Measurements from ENCODE around the gene A2M. TPM values are rescaled to one million over a fixed set of nuclear protein-coding genes. Genes with fewer than 3 reads are reported as not detected.

Gene A2M
- total RNA-seq, 4 donors from 2014 or later, result 66.2 to 136 (median 96.5) TPM

DNA sequence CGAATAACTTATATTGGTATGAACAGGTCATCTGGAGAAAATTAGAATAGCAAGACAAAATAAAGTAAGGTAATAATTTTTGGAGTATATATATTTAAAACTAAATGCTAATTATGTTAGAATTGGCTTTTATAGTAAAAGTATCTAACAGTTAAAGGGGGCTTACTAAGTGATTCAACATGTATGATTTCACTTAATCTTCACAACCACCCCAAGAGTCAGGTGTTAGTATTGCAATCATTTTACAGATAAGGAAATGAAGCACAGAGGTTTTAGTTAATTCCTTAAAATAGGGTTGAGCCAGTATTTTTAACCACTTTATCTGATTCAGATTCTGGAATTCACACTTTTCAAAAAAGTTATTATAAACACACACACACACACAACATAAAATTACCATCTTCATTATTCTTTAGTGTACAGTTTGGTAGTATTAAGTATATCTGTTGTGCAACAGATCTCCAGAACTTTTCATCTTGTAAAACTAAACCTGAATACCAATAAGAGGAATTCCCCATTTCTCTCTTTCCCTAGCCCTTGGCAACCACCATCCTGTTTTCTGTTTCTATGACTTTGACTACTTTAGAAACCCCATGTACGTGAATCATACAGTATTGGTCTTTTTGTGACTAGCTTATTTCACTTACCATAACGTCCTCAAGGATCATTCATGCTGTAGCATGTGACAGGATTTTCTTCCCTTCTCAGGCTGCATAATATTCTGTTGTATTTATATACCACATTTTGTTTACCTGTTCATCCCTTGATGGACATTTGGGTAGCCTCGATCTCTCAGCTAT is 12.5 kb downstream of the A2M start:
- WGBS, 2 donors (ENCODE audit: low coverage in 1 of 2), result 77% methylated on average over 3 to 4 of the region's 4 CpGs
- Histone ChIP-seq H3K9me3 (no peaks in the 10 kb centered on the region), H3K36me3 (peaks cover 0 to 12% (median 2%) of the 10 kb centered on the region in 4 donors), H3K27ac (no peak overlapping the region), H3K27me3 (no peaks in the 10 kb centered on the region), H3K4me1 (no peaks in the 10 kb centered on the region), H3K4me3 (no peak overlapping the region)
- intact Hi-C loops (cut with DNase I; ENCODE audit: low total_unique reads), result no loop called here
- in situ Hi-C loops (cut with MboI; ENCODE audit: low pct_ligation_motif_present in 1 of 4, low pct_unique_long_range_greater_than_20kb in 1 of 4, low sequenced_read_pairs in 3 of 4), result no loop called here
- TF ChIP-seq, protein P1, sequence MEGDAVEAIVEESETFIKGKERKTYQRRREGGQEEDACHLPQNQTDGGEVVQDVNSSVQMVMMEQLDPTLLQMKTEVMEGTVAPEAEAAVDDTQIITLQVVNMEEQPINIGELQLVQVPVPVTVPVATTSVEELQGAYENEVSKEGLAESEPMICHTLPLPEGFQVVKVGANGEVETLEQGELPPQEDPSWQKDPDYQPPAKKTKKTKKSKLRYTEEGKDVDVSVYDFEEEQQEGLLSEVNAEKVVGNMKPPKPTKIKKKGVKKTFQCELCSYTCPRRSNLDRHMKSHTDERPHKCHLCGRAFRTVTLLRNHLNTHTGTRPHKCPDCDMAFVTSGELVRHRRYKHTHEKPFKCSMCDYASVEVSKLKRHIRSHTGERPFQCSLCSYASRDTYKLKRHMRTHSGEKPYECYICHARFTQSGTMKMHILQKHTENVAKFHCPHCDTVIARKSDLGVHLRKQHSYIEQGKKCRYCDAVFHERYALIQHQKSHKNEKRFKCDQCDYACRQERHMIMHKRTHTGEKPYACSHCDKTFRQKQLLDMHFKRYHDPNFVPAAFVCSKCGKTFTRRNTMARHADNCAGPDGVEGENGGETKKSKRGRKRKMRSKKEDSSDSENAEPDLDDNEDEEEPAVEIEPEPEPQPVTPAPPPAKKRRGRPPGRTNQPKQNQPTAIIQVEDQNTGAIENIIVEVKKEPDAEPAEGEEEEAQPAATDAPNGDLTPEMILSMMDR (IDR thresholded peaks at IDR 0.05), result no peak
- no peak for TF ChIP-seq EP300 (IDR thresholded peaks at IDR 0.05; ENCODE audit: low read depth)
- TF ChIP-seq POLR2AphosphoS5 (IDR thresholded peaks at IDR 0.05), result no peak
- no peak for TF ChIP-seq POLR2A (IDR thresholded peaks at IDR 0.05)
- no peak for DNase-seq

DNA sequence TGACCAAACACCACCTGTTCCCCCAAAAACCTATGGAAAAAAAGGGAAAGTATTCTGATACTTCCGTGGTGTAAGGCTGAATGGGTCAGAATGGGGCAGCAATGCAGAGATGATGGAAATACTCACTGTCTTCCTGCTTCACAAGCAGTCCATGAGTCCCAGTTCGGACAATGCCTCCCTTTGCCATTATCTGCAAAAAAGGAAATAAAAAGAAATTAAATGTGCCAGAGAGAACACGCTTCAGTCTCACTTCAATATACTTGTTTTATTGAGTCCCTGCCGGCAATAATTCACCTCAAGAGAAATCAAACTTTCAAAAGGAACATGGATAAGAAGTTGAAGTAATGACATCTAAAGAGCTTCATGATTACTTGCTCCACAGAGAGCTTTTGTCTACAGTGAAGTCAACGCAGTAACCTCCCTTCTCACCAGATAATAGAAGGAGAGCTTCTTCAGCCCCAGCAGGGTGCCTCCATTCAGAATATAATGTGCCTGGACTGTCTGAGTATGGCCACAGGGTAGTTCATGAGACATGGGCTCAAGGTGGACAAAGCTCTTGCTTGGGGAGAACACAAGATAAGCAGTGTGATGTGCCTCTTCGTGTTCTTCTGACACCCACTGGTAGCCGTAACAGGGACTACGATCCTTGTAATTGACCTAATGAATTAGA is 14.6 kb downstream of the A2M start:
- Histone ChIP-seq H3K36me3 (peaks cover 0 to 12% (median 2%) of the 10 kb centered on the region in 4 donors), H3K4me1 (no peaks in the 10 kb centered on the region), H3K4me3 (no peak overlapping the region), H3K27me3 (no peaks in the 10 kb centered on the region), H3K27ac (no peak overlapping the region), H3K9me3 (no peaks in the 10 kb centered on the region)
- intact Hi-C loops (cut with DNase I; ENCODE audit: low total_unique reads) (no loop called here), in situ Hi-C loops (cut with MboI; ENCODE audit: low pct_ligation_motif_present in 1 of 4, low pct_unique_long_range_greater_than_20kb in 1 of 4, low sequenced_read_pairs in 3 of 4) (no loop called here)
- TF ChIP-seq EP300 (IDR thresholded peaks at IDR 0.05; ENCODE audit: low read depth), result no peak
- no peak for TF ChIP-seq POLR2A (IDR thresholded peaks at IDR 0.05)
- TF ChIP-seq, protein P1 (IDR thresholded peaks at IDR 0.05), result no peak
- TF ChIP-seq POLR2AphosphoS5 (IDR thresholded peaks at IDR 0.05), result no peak
- 64 to 71% methylated on average over 5 to 8 of the region's 8 CpGs for WGBS, 2 donors (ENCODE audit: low coverage in 1 of 2)
- no peak for DNase-seq

DNA sequence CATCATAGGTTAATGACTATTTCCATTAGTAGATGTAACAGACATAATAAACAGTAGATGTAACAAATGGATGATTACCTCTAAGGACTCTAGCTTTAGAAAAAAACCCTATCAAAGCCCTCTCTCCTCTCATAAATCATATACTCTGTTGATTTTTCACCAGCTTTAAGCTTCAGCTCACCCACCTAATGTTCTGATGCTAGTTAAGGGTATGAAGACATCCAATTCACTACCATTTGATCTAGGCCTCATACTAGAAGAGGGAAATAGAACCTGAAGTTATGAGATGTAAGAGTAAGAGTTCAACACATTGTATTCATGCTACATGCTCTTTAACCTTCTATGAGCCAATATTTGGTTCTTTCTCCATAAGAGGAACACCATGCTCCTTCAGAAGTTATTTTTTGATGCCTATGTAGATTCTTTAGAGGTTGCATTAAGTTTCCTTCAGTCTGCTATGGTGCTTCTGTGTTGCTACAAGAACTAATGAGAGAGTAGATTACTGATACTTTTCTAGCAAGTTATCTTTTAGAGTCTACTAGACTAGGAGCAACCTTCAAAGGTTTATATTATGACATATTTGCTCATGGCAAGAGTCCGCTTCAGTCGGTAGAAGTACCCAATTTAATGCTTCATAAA is 16.0 kb downstream of the A2M start:
- intact Hi-C loops (cut with DNase I; ENCODE audit: low total_unique reads), result no loop called here
- H3K9me3 ChIP-seq, result no peaks in the 10 kb centered on the region
- TF ChIP-seq POLR2A (IDR thresholded peaks at IDR 0.05) (no peak), EP300 (IDR thresholded peaks at IDR 0.05; ENCODE audit: low read depth) (no peak), POLR2AphosphoS5 (IDR thresholded peaks at IDR 0.05) (no peak)
- TF ChIP-seq, protein P1 (IDR thresholded peaks at IDR 0.05), result no peak
- no peak overlapping the region for H3K27ac ChIP-seq
- no peaks in the 10 kb centered on the region for H3K27me3 ChIP-seq
- H3K36me3 ChIP-seq, result peaks cover 0 to 12% (median 4%) of the 10 kb centered on the region in 4 donors
- 89 to 96% methylated on average over 2 of the region's 2 CpGs for WGBS, 2 donors (ENCODE audit: low coverage in 1 of 2)
- in situ Hi-C loops (cut with MboI; ENCODE audit: low pct_ligation_motif_present in 1 of 4, low pct_unique_long_range_greater_than_20kb in 1 of 4, low sequenced_read_pairs in 3 of 4), result no loop called here
- DNase-seq, result no peak
- no peak overlapping the region for H3K4me3 ChIP-seq
- no peaks in the 10 kb centered on the region for H3K4me1 ChIP-seq

DNA sequence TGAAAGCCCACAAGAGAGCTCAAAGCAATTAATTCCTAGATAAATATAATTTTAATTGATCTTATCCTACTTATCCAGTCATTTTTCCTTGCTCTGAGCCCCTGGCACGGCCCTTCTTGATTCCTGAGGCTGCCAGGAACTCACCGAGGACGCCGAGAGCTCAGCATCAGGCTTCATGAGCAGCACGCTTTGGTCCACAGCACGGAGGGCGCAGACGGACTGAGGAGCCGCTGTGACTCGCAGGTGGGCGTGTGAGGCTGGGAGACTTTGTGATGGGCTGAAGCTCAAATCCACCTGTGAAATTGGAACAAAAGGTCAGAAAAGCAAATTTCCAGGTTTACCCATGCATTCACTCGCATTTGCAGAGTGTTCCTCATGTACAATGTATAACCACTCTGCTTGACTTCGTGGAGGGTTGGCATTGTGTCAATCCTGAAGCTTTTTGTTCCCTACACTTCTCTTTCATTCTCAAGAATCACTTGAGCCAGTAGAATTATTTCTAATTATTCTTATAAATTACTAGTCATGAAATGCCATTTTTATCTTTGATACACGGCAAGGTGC is 17.2 kb downstream of the A2M start:
- H3K4me1 ChIP-seq, result no peaks in the 10 kb centered on the region
- H3K36me3 ChIP-seq, result peaks cover 0 to 10% (median 3%) of the 10 kb centered on the region in 4 donors
- DNase-seq, result no peak
- H3K27ac ChIP-seq, result no peak overlapping the region
- no peak overlapping the region for H3K4me3 ChIP-seq
- no peak for TF ChIP-seq EP300 (IDR thresholded peaks at IDR 0.05; ENCODE audit: low read depth)
- no peak for TF ChIP-seq POLR2AphosphoS5 (IDR thresholded peaks at IDR 0.05)
- TF ChIP-seq, protein P1 (IDR thresholded peaks at IDR 0.05), result no peak
- TF ChIP-seq POLR2A (IDR thresholded peaks at IDR 0.05), result no peak
- intact Hi-C loops (cut with DNase I; ENCODE audit: low total_unique reads) (no loop called here), in situ Hi-C loops (cut with MboI; ENCODE audit: low pct_ligation_motif_present in 1 of 4, low pct_unique_long_range_greater_than_20kb in 1 of 4, low sequenced_read_pairs in 3 of 4) (no loop called here)
- H3K27me3 ChIP-seq, result no peaks in the 10 kb centered on the region
- 90 to 95% methylated on average over 3 to 14 of the region's 14 CpGs for WGBS, 2 donors (ENCODE audit: low coverage in 1 of 2)
- H3K9me3 ChIP-seq, result no peaks in the 10 kb centered on the region

All from transverse colon (tissue), 4 donors.